HepG2 (cell line): Measurements from ENCODE around the gene ZFYVE26.
"Not testable (repeated sequence)": the region's sequence is repeated elsewhere in the genome, so short reads cannot be mapped to it uniquely, and the experiment has no call there.

Experiments
- CBFB ChIP-seq: sonication (generic); formaldehyde crosslinking; IDR thresholded peaks from 2 replicates; pipeline ENCODE4 v1.4.0; 2020; ENCODE audit warnings: missing genetic modification reagents
- EP300 ChIP-seq, 3 experiments: sonication (generic) in 1 of 3; formaldehyde crosslinking in 1 of 3; IDR thresholded peaks; 2 replicates each; pipeline versions ENCODE4 v1.5.1 to v1.6.1; 2011 to 2020; ENCODE audit warnings: low read depth in 2 of 3, low read length in 2 of 3, borderline replicate concordance in 1 of 3, improper control_type of control experiment in 1 of 3, mild to moderate bottlenecking in 1 of 3, missing genetic modification reagents in 1 of 3, moderate library complexity in 1 of 3
- FOXP4 ChIP-seq: sonication (generic); formaldehyde crosslinking; IDR thresholded peaks from 2 replicates; pipeline ENCODE4 v1.4.0; 2020; ENCODE audit warnings: missing genetic modification reagents
- KLF13 ChIP-seq: sonication (generic); formaldehyde crosslinking; IDR thresholded peaks from 2 replicates; pipeline ENCODE4 v1.4.0; 2020; ENCODE audit warnings: mild to moderate bottlenecking, missing genetic modification reagents
- KMT2A ChIP-seq: sonication (generic); formaldehyde crosslinking; IDR thresholded peaks from 2 replicates; pipeline ENCODE4 v1.4.0; 2020; ENCODE audit warnings: missing genetic modification reagents
- SAP130 ChIP-seq: IDR thresholded peaks from 2 replicates; pipeline ENCODE4 v1.6.1; 2016; ENCODE audit warnings: low read depth
- TBL1XR1 ChIP-seq: fragments of 150-350 bp; IDR thresholded peaks from 2 replicates; pipeline ENCODE4 v1.6.1; 2014; ENCODE audit warnings: borderline replicate concordance, low read length; ENCODE audit not compliant: partially characterized antibody
- ZNF276 ChIP-seq: sonication (generic); formaldehyde crosslinking; IDR thresholded peaks from 2 replicates; pipeline ENCODE4 v1.4.0; 2020; ENCODE audit warnings: mild to moderate bottlenecking, low read depth, missing genetic modification reagents
- TF ChIP-seq, protein P1 (sequence below): sonication (generic); formaldehyde crosslinking; IDR thresholded peaks from 2 replicates; pipeline ENCODE4 v1.8.0; 2022; ENCODE audit warnings: mild to moderate bottlenecking, missing genetic modification reagents; ENCODE audit not compliant: insufficient replicate concordance
- TF ChIP-seq, protein P2 (sequence below): sonication (generic); formaldehyde crosslinking; IDR thresholded peaks from 2 replicates; pipeline ENCODE4 v1.4.0; 2020; ENCODE audit warnings: low read depth, mild to moderate bottlenecking, missing genetic modification reagents

- TF ChIP-seq, protein P1, sequence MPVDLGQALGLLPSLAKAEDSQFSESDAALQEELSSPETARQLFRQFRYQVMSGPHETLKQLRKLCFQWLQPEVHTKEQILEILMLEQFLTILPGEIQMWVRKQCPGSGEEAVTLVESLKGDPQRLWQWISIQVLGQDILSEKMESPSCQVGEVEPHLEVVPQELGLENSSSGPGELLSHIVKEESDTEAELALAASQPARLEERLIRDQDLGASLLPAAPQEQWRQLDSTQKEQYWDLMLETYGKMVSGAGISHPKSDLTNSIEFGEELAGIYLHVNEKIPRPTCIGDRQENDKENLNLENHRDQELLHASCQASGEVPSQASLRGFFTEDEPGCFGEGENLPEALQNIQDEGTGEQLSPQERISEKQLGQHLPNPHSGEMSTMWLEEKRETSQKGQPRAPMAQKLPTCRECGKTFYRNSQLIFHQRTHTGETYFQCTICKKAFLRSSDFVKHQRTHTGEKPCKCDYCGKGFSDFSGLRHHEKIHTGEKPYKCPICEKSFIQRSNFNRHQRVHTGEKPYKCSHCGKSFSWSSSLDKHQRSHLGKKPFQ (CRISPR knock-in tag): not testable (repeated sequence)
- TF ChIP-seq, protein P2, sequence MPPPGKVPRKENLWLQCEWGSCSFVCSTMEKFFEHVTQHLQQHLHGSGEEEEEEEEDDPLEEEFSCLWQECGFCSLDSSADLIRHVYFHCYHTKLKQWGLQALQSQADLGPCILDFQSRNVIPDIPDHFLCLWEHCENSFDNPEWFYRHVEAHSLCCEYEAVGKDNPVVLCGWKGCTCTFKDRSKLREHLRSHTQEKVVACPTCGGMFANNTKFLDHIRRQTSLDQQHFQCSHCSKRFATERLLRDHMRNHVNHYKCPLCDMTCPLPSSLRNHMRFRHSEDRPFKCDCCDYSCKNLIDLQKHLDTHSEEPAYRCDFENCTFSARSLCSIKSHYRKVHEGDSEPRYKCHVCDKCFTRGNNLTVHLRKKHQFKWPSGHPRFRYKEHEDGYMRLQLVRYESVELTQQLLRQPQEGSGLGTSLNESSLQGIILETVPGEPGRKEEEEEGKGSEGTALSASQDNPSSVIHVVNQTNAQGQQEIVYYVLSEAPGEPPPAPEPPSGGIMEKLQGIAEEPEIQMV (CRISPR knock-in tag): not testable (repeated sequence)
- not testable (repeated sequence) for TF ChIP-seq TBL1XR1; EP300 (IDR thresholded peaks at IDR 0.05; ENCODE audit: low read depth in 2 of 2, low read length in 2 of 2); EP300 (CRISPR knock-in tag; IDR thresholded peaks at IDR 0.05; ENCODE audit: borderline replicate concordance); KMT2A (CRISPR knock-in tag); CBFB; SAP130 (CRISPR knock-in tag); ZNF276 (CRISPR knock-in tag); FOXP4 (CRISPR knock-in tag); KLF13 (CRISPR knock-in tag)
These were observed 2.1 kb upstream of the ZFYVE26 start for GRCh38 chr14:67818476-67818875.
